HS-27A (cell line): ENCODE measurements around the gene ALK.
A peak's percentile ranks its signal among the peaks of the same experiment; 100 is the strongest.

Experiments
- DNase-seq: peaks from one replicate; pipeline ENCODE4 v3.0.0-alpha.2; 2012; ENCODE audit warnings: low read depth, missing footprints

ALK gene

DNA sequence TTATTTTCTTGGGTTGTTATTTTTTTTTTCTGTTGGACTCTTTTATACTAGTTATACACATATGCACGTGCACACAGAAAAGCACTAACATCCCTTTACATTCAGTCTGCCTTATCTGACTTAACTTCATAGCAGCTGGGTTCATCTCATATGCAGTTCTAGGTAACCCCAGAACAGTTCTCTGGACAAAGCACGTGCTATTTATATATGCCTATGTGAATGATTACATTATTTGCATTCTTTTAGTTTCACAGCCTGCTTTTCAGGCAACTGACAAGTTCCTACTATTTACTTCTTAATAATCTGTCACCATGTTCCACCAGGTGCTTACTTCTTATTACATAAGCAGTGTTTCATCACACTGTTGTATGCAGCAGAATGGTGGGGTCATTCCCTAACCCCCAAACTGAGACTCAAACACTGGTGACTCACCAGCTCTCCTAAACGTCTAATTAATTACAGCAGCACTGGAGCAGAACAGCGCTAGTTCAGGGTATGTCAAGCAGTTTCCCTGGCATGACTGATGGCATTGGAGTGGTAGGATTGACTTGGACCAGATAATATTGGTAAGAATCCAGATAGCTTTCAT is 433.3 kb downstream of the ALK start:
- DNase-seq: no peak

DNA sequence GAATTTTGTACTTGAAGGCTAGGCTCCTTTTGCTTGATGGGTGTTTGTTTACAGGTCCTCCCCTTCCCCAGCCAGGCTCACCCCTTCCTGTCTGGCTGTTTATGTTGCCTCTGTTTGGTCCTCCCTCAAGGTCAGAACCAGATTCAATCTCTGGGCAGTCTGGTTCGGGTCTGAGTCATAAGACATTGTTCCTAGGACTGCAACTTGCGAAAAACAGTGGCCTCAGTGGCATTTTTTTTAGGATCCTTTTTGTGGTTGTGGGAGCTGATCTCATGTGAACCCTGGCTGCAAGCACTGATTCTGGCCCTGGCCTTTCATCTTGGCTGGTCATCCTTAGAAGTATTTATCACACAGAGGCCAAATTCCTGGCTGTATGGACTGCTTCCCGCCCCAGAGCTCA is 435.8 kb downstream of the ALK start:
- no peak for DNase-seq

DNA sequence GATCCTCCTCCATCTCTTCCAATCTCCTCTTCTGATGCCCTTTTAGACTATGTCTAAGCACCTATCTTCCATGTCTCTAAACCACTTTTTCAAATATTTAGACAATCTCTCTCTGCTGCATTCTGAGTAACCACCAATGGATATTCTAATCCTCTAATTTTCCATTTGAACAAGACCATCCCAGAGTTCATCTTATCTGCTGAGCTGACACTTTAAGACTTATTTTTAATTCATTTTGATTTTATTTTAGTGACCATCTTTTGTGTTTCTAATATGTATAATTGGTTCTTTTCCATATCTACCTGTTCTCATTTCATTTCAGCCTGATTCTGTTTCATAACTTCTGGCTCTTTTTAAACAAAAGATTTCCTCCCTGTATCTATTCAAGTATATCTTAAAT is 436.3 kb downstream of the ALK start:
- DNase-seq: no peak

DNA sequence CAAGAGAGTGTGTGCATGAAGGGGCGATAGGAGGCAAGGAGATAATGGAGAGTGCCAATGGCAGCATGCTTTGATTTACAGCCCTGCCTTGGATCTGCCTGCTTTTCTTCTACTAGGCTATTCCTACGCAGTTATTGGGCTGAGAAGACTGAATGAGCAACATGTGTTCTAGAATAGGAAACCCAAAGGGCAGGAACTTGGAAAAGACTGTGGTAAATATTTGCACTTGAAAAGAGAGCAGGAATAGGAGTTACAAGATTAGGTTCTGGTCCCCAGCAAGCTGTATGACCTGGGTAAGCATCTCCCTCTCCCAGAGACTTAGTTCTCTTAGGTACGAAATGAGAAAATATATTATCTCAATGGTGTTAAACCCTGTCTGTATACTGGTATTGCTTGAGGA is 438.5 kb downstream of the ALK start:
- DNase-seq: no peak

DNA sequence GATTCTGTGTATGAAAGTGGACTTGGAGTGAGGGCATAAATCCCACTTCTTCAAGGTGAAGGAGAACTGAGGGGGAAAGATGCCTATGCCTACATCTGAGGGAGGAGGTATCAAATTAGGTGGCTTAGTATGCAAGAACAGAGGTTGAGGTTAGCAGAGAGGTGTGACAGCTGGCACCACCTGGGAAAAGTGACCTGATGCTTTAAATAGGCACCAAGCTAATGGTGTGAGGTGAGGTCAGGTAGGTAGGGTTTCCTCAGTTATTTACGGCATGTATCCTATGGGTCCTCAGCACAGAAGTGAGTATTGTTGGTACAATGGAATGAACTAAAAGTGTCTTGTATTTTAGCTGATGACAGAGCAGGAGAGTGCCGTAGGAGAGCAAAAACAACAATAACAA is 439.0 kb downstream of the ALK start:
- DNase-seq: no peak

DNA sequence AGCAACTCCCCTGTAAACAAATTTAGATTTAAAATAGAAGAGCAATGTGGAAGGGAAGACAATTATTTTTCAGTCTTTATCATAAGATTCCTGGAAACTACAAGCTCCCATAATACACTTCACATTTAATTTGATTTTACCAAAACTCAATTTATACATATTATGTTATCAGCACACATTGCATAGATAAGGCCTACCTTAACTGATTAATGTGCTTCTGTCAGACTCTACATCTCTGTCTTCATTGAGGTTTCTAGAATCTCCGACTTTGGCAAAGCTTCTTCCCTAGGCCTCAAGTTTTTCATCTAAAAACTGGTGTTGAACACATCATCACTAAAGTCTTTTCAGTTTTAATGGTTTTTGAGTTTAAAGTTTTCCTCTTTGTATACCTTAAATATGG is 440.1 kb downstream of the ALK start:
- DNase-seq: no peak

DNA sequence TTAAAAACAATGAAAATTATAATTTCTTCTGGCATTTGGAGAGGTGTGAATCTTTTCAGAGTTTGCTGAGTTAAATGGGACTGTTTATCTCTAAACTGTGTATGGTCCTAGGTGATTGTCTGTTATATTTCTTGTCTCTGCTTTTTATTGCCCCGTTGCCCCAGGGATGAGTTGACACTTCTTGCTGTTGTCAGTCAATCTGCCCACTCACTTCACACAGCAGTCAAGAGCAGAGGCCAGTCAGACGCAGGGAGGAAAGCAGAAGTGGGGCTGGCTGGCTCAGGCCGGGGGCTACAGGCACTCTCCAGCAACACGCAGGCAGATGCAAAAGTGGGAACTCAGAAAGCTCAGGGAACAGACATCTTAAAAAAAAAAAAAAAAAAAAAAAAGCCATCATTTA is 441.0 kb downstream of the ALK start:
- DNase-seq: no peak

DNA sequence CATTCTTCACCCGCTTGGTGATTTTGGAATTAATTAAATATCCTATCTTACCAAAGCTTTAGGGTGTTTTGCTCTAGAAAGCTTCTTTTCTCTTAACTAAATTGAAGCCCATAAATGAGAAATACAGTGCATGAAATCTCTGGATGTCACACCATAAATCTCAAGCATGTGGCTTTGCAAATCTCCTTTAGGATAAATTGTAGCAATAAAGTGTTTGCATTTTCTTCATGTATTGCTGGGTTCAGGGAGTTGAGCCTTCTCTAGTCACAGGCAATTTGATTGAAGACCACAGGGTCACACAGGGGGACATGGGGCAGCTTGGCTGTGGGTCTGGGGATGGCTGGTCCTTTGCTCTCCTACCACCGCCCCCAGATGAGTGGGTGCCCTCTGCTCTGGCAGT is 442.0 kb downstream of the ALK start:
- no peak for DNase-seq

DNA sequence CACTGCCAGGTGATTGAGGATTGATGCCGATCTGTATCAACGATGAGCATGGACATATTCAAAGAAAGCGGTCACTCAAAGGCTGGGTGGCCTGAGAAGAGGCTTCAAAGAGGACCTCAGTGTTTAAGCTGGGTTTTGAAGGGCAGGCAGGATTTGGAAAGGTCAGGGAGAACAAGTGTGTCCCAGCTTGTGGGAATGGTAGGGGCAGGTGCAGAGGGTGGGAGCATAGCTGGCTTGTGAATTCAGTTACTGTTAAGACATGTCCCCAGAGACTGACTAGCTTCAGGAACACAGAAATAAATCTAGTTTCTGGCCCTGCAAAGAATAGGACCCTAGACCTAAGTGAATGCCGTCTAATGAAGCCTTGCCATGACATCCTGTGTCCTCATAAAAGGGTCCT is 442.7 kb downstream of the ALK start:
- DNase-seq: no peak

DNA sequence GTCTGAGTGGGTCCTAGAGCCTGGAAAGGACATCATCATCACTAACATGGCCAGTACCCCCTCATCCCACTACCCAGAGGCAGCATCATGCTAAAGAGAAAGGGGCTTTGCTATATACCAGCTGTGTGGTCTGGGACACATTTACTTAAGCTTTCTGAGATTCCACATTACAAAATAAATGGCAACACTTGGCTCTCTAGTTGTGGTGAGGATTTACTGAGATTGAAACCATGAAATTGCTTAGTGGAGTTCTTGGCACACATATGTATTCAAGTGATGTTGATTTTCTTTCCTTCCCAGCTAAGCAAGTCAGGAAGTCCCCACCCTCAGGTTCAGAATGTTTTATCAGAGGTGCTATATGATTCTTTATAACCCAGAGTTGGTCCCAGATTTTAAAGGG is 444.2 kb downstream of the ALK start:
- no peak for DNase-seq

DNA sequence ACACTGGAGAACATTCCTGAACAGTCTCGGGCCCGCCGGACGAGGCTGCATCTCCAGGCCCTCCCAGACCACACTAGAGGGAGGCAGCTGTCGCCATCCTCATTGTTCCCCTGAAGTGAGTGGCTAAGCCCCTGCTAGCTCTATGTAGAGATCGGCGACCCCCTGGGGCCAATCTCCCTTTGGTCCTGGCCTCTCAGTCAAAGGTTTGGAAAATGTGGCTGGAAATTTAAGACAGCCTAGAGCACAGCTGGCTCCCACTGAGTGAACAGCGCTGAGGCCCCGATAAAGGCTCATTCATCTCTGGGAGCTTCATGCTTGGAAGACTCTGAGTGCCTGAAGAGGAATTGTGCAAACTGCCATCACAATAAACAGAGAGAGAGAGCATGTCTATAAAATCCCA is 445.9 kb downstream of the ALK start:
- no peak for DNase-seq

DNA sequence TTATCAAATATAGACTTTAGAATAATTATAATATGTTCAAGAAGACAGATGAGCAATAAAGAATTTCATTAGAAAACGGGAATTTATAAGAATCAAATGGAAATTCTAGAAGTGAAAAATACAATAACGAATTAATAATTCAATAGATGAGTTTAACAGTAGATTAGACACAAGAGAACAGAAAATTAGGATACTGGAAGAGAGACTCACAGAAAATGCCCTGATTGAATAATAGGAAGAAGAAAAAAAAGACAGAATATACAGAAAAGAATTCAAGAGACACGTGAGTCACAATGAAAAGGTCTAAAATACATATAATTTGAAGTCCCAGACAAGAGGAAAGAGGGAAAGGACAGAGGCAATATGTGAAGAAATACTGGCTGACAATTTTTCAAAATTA is 451.4 kb downstream of the ALK start:
- DNase-seq: no peak

DNA sequence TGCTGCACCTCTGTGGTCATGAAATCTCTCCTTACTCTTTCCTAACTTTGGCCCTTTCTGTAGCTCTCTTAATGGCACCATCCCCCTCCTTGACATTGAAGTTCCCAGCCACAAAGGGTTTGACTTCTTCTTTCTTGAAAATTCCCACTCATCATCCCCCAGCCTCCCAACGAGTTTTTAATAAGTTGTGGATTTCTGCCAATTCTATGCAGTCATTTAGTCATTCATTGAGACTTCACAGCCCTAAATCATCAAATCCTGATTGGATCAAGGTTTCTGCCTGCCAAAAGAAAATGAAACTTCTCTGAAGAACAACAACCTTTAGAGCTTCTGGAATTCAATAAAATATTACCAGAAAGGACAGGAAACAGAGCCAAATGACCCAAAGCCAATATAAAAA is 451.9 kb downstream of the ALK start:
- DNase-seq: no peak

DNA sequence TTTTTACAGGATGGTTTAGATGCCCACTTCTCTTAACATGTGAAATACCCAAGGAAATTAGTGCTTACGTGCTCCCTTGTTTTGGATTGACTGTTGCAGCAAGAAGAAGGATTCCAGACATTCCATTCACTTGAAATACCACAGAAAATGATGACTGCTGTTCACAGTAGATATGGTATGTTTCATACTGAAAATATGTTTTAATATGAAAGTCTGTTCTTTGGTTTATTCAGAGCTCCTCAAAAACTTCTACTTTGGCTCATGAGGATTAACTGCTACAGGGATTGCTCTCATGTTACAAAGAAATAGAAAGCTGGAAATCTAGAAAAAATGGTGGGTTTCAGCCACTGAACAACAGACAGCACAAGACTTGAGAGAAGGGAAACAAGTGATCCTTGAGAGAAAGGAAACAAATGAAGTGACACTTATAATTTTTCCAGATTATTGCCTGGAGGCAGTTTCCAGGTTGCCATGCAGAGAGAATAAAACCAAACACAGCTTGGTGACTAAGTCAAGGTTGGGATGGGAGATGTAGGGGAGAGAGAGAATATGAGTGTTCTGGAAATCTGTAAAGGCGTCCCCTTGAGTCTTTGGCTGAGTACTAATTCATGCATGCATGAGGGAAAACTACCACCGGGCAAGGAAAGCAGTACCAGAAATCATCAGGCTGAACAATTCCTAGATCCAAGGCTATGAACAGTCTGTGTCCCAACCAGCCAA is 458.0 kb downstream of the ALK start:
- DNase-seq: peak; percentile 73

DNA sequence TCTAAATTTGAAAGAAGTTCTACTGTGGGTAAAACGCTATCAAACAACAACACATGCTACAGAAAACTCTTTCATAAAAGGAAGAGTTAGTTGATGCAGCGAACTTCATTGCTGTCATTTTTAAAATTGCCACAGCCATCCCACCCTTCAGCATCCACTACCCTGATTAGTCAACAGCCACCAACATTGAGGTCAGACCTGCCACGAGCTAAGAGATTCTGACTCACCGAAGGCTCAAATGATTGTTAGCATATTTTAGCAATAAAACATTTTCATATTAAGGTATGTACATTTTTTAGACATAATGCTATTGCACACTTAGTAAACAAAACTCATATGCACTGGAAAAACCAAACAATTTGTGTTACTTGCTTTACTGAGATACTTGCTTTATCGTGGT is 459.1 kb downstream of the ALK start:
- peak; percentile 55 for DNase-seq

DNA sequence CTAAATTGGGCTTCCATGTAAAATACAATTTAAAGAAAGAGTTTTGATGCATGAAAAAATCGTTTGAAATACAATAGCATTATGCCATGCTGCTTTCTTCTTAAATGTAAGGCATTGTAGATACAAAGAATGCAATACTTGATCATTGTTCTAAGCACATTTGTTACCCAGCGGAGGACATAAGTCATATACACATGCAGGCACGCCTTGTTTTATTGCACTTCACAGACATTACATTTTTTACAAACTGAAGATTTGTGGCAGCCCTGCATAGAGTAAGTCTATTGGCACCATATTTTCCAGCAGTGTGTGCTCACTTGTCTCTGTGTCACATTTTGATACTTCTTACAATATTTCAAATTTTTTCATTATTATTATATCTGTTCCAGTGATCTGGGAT is 461.2 kb downstream of the ALK start:
- DNase-seq: no peak

DNA sequence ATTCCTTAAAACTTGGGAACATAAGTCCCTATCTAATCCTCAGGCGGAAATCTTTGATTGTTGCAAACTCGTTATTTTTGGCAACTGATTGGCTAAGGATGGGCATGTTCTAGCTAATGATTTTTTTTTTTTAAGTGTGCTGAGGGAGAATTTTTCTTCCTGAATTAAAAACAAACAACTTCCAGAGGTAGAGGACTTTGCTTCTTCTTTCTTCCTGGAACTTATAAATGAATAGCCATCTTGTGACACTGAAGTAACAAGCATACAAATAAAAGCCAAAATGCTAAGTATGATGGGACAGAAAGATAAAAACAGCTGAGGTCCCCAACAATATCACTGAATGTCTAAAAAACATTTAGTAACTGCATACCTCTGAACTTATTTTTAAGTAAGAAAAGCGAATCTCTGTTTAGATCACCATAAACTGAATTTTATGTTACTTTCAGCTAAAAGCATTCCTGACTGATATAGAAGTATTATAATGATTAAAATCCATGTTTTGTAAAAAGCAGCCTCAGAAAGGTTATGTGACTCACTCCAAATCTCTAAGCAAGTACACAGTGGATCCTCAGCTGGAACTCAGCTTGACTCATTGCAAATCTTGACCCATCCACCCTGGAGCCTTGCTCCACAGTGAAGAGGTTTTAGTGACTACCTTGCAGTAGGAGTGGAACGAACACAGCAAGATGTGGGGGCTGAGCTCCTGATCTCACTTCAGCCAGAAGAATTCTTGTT is 461.8 kb downstream of the ALK start:
- DNase-seq: peak; percentile 36

DNA sequence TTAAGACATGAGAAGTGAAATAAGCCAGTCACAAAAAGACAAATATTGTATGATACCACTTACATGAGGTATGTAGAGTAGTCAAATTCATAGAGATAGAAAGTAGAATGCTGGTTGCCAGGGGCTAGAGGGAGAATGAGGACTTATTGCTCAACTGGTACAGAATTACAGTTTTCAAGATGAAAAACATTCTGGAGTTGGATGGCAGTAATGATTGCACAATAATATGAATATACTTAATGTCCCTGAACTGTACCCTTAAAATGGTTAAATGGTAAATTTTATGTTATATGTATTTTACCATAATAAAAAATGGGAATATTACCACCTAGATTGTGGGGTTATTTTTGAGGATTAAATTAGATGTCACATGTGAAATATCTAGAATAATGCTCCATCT is 465.0 kb downstream of the ALK start:
- no peak for DNase-seq

DNA sequence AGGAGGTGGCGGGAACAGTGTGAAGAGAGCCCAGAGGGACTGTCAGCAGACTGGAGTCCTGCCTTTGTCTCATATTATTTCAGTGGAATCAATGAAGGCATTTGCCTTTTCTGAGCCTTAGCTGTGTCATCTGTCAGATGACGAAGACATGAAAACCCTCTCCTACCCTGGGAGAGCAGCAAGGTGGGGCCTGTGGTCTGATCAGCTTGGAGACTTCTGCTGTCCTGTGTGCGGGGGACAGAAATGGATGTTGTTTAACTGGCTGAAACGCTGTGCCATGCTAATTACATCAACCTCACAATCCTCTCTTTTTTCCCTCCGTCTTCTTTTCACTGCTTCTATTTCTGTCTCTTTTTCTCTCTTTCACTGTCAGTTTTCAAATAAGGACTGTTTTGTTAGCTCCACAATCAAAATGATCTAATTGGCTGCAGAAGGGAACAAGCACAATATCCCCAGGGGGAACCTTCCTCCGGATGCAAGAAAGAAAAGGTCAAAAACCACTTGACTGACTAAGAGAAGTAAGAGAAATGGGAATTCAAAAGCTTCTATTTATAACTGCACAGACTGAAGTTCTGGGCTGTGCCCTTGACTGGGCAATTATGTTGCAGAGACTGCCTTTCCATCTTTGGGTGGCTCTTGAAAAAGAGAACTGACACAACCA is 466.1 kb downstream of the ALK start:
- DNase-seq: no peak

DNA sequence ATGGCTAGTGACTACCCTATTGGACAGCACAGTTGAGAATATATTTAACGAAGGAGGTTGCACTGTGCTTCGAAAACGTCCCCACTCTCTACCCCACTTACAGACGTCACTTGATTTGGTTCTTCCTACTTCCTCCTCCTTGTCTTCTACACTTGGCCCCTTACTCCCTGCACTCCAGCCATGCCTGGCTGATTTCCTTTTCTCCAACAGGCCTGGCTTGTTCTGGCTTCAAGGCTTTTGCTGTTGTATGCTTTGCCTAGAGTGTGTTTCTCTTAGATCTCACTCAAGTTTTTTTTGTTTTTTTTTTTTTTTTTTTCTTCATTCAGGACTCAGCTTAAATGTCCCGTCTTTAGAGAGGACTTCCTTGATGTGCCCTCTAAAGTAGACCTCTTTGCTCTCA is 469.4 kb downstream of the ALK start:
- no peak for DNase-seq

DNA sequence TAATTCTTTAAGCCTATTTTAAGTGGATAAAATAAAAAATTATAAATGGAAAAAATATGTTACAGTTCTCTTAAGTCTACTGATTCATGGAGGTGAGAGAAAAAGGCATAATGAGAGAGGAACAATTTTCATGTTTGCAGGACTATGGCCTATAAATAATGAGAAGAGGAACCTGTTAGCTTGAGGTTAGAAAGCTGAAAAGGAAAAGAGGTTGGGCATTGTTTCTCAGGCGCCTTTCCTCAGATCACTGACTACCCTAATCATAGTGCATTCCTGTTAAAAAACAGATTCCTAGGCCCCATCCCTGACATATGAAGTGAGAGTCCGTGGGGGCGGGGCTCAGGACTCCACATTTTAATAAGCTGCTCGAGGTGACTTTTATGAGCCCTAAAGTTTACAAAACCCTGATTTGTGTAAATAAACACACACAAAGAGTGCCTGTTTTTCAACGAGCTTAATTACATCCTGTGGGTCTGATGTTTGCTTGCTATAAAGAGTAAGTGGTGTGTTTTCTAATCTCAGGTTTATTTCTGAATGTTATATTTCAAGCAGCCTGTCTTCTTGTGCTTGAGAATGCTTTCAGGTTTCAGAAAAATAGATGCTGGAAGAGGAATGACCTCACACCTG is 470.7 kb downstream of the ALK start:
- DNase-seq: no peak

DNA sequence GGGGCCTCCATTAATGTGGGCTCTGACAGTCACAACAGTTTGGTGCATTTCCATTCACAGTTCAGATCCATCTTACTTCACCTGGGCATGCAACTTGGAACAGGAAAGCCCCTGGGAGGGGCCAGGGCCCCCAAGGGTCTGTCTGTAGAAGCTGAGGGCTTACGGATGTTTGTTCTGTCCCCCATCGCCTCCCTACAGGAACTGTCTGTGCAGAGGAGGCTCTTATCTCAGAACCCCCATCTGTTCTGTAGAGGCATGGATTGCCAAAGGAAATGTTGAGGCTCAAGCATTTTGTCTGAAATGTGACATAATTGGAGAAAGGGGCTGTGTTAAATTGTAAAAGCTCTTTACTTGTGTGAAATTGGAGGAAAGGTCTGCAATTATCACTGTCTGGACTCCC is 471.9 kb downstream of the ALK start:
- DNase-seq: no peak
